Stimulated activated effector memory CD8-positive, alpha-beta T cell treated with anti-CD3 and anti-CD28 coated beads, Interleukin-12 subunit alpha, Interleukin-12 subunit beta, amount 100 ng/mL, for 72 hours (primary cell): ENCODE results near the gene HYPK.

ENCODE experiments used
- ATAC-seq: fragments of 150-1000 bp; cut with Tn5 transposase; 2 replicates; pipeline ENCODE4 v1.10.0; 2021
- DNase-seq, 2 donors: peaks; one replicate each; pipeline ENCODE4 v3.0.0; 2021 to 2022; ENCODE audit warnings: low spot score in 2 of 2
- H3K27ac Mint-ChIP-seq: one replicate; pipeline ENCODE4 v1.8.0; 2022; ENCODE audit warnings: mild to moderate bottlenecking, mixed read lengths
- H3K36me3 Mint-ChIP-seq: one replicate; pipeline ENCODE4 v1.8.0; 2022; ENCODE audit warnings: mild to moderate bottlenecking, mixed read lengths
- H3K4me1 Mint-ChIP-seq: one replicate; pipeline ENCODE4 v1.8.0; 2022; ENCODE audit warnings: mixed read lengths
- H3K4me3 Mint-ChIP-seq: one replicate; pipeline ENCODE4 v1.8.0; 2022; ENCODE audit warnings: mild to moderate bottlenecking, mixed read lengths
- H3K9me3 Mint-ChIP-seq: one replicate; pipeline ENCODE4 v1.8.0; 2022; ENCODE audit warnings: mixed read lengths

HYPK gene

GRCh38 chr15:43800286-43801141 lies at the start of gene HYPK:
Gene HYPK (plus strand): TSS chr15:43800599. CDS start chr15:43800623, 24 bp downstream.
- Mint-ChIP-seq H3K36me3 (peaks cover 99% of the 10 kb centered on the region), H3K4me1 (peaks cover 51% of the 10 kb centered on the region), H3K9me3 (no peaks in the 10 kb centered on the region), H3K4me3 (peak within 1 kb of the TSS; percentile 92), H3K27ac (peak within 1 kb of the TSS; percentile 96)
- DNase-seq (peak; percentile 79 to 92), ATAC-seq (peak; percentile 98)

- Mint-ChIP-seq H3K27ac (peak overlapping the region; percentile 6), H3K36me3 (peaks cover 100% of the 10 kb centered on the region), H3K9me3 (no peaks in the 10 kb centered on the region), H3K4me1 (peaks cover 28% of the 10 kb centered on the region), H3K4me3 (peak overlapping the region; percentile 91)
- DNase-seq: no peak
- no peak for ATAC-seq
These were observed 48.5 kb upstream of the HYPK start for GRCh38 chr15:43751885-43752284.

- H3K4me3 Mint-ChIP-seq: no peak overlapping the region
- no peak for ATAC-seq
- DNase-seq: no peak
- H3K27ac Mint-ChIP-seq: no peak overlapping the region
- peaks cover 100% of the 10 kb centered on the region for H3K36me3 Mint-ChIP-seq
- H3K4me1 Mint-ChIP-seq: no peaks in the 10 kb centered on the region
- H3K9me3 Mint-ChIP-seq: no peaks in the 10 kb centered on the region
These were observed 37.6 kb upstream of the HYPK start for GRCh38 chr15:43762824-43763223.

GRCh38 chr15:43763819-43764446 lies 36.5 kb upstream of the HYPK start:
- Mint-ChIP-seq H3K27ac (no peak overlapping the region), H3K4me3 (no peak overlapping the region), H3K4me1 (no peaks in the 10 kb centered on the region), H3K9me3 (no peaks in the 10 kb centered on the region), H3K36me3 (peaks cover 100% of the 10 kb centered on the region)
- ATAC-seq: no peak
- DNase-seq: no peak

- Mint-ChIP-seq H3K36me3 (peaks cover 100% of the 10 kb centered on the region), H3K9me3 (no peaks in the 10 kb centered on the region), H3K4me3 (no peak overlapping the region), H3K27ac (no peak overlapping the region), H3K4me1 (no peaks in the 10 kb centered on the region)
- ATAC-seq (peak; percentile 51), DNase-seq (peak; percentile 21 to 54)
These were observed 30.7 kb upstream of the HYPK start for GRCh38 chr15:43769584-43770228.

- no peak for DNase-seq
- Mint-ChIP-seq H3K27ac (no peak overlapping the region), H3K36me3 (peaks cover 86% of the 10 kb centered on the region), H3K4me1 (peaks cover 8% of the 10 kb centered on the region), H3K9me3 (no peaks in the 10 kb centered on the region), H3K4me3 (no peak overlapping the region)
- no peak for ATAC-seq
These were observed 28.6 kb upstream of the HYPK start for GRCh38 chr15:43771816-43772215.

GRCh38 chr15:43772624-43773023 lies 27.8 kb upstream of the HYPK start:
- ATAC-seq (no peak), DNase-seq (no peak)
- Mint-ChIP-seq H3K27ac (no peak overlapping the region), H3K4me1 (peaks cover 16% of the 10 kb centered on the region), H3K4me3 (no peak overlapping the region), H3K9me3 (no peaks in the 10 kb centered on the region), H3K36me3 (peaks cover 86% of the 10 kb centered on the region)

- peaks cover 22% of the 10 kb centered on the region for H3K4me1 Mint-ChIP-seq
- H3K36me3 Mint-ChIP-seq: peaks cover 73% of the 10 kb centered on the region
- H3K4me3 Mint-ChIP-seq: no peak overlapping the region
- DNase-seq: no peak
- no peak for ATAC-seq
- no peak overlapping the region for H3K27ac Mint-ChIP-seq
- no peaks in the 10 kb centered on the region for H3K9me3 Mint-ChIP-seq
These were observed 26.3 kb upstream of the HYPK start for GRCh38 chr15:43774062-43774461.

GRCh38 chr15:43775411-43775965 lies 24.9 kb upstream of the HYPK start:
- Mint-ChIP-seq H3K36me3 (peaks cover 59% of the 10 kb centered on the region), H3K4me3 (peak overlapping the region; percentile 82), H3K27ac (peak overlapping the region; percentile 83), H3K4me1 (peaks cover 24% of the 10 kb centered on the region), H3K9me3 (no peaks in the 10 kb centered on the region)
- ATAC-seq (no peak), DNase-seq (no peak)

- H3K9me3 Mint-ChIP-seq: no peaks in the 10 kb centered on the region
- no peak for DNase-seq
- peak overlapping the region; percentile 82 for H3K4me3 Mint-ChIP-seq
- peaks cover 24% of the 10 kb centered on the region for H3K4me1 Mint-ChIP-seq
- ATAC-seq: peak; percentile 56
- peaks cover 51% of the 10 kb centered on the region for H3K36me3 Mint-ChIP-seq
- peak overlapping the region; percentile 83 for H3K27ac Mint-ChIP-seq
These were observed 24.2 kb upstream of the HYPK start for GRCh38 chr15:43776101-43776717.

- DNase-seq (peak in 1 of 2 donors; percentile 51), ATAC-seq (peak; percentile 77)
- Mint-ChIP-seq H3K36me3 (peaks cover 46% of the 10 kb centered on the region), H3K4me1 (peaks cover 24% of the 10 kb centered on the region), H3K27ac (peak within 1 kb of the TSS; percentile 83), H3K9me3 (no peaks in the 10 kb centered on the region), H3K4me3 (peak within 1 kb of the TSS; percentile 82)
These were observed 23.6 kb upstream of the HYPK start, which contains the start of gene ELL3 for GRCh38 chr15:43776718-43777266. Gene ELL3 (minus strand): TSS chr15:43776966. CDS start chr15:43776901, 65 bp downstream.

- Mint-ChIP-seq H3K9me3 (no peaks in the 10 kb centered on the region), H3K36me3 (peaks cover 40% of the 10 kb centered on the region)
These were observed 23.0 kb upstream of the HYPK start for GRCh38 chr15:43777267-43777914.

GRCh38 chr15:43779016-43779415 lies 21.4 kb upstream of the HYPK start:
- no peak for ATAC-seq
- Mint-ChIP-seq H3K27ac (no peak overlapping the region), H3K4me3 (no peak overlapping the region), H3K36me3 (peaks cover 23% of the 10 kb centered on the region), H3K4me1 (peaks cover 24% of the 10 kb centered on the region), H3K9me3 (no peaks in the 10 kb centered on the region)
- no peak for DNase-seq

More at GRCh38 chr15:43777267-43777914, 23.0 kb upstream of the HYPK start:
- ATAC-seq (peak; percentile 86), DNase-seq (peak; percentile 64 to 89)
- H3K4me3 Mint-ChIP-seq: peak overlapping the region; percentile 82
- H3K4me1 Mint-ChIP-seq: peaks cover 24% of the 10 kb centered on the region
- H3K27ac Mint-ChIP-seq: peak overlapping the region; percentile 83

- peaks cover 27% of the 10 kb centered on the region for H3K36me3 Mint-ChIP-seq
- no peak overlapping the region for H3K4me3 Mint-ChIP-seq
- ATAC-seq: no peak
- peaks cover 16% of the 10 kb centered on the region for H3K4me1 Mint-ChIP-seq
- no peak overlapping the region for H3K27ac Mint-ChIP-seq
- no peak for DNase-seq
- H3K9me3 Mint-ChIP-seq: no peaks in the 10 kb centered on the region
These were observed 11.0 kb upstream of the HYPK start for GRCh38 chr15:43789409-43789808.
